GM21390 (cell line): ENCODE data around the gene NDUFAF3.

ENCODE experiments used
- ATAC-seq: cut with Tn5 transposase; IDR thresholded peaks from one replicate; pipeline ENCODE4 v1.9.1; 2021; ENCODE audit not compliant: unreplicated experiment

NDUFAF3 gene

GRCh38 chr3:49021813-49022687 lies at the start of gene NDUFAF3:
TSS of gene NDUFAF3 (plus strand) at chr3:49022121. CDS start at chr3:49022145, 24 bp downstream.
- peak; percentile 52 for ATAC-seq

GRCh38 chr3:48974076-48974864 lies 47.7 kb upstream of the NDUFAF3 start:
- no peak for ATAC-seq

- ATAC-seq: no peak
Measured at GRCh38 chr3:48979451-48979850, 42.5 kb upstream of the NDUFAF3 start.

- ATAC-seq: no peak
Measured at GRCh38 chr3:48980295-48980694, 41.6 kb upstream of the NDUFAF3 start.

GRCh38 chr3:48982016-48982415 lies 39.9 kb upstream of the NDUFAF3 start:
- ATAC-seq: no peak

- no peak for ATAC-seq
Measured at GRCh38 chr3:48982686-48983085, 39.2 kb upstream of the NDUFAF3 start.

- ATAC-seq: no peak
Measured at GRCh38 chr3:48983096-48983495, 38.8 kb upstream of the NDUFAF3 start.

- no peak for ATAC-seq
Measured at GRCh38 chr3:48984663-48985062, 37.3 kb upstream of the NDUFAF3 start.

- no peak for ATAC-seq
Measured at GRCh38 chr3:48985831-48986376, 36.0 kb upstream of the NDUFAF3 start.

GRCh38 chr3:48989126-48989795 lies 32.7 kb upstream of the NDUFAF3 start:
- peak; percentile 3 for ATAC-seq

- peak; percentile 48 for ATAC-seq
Measured at GRCh38 chr3:48989796-48990635, 31.9 kb upstream of the NDUFAF3 start, which contains the start of gene P4HTM. TSS of gene P4HTM (plus strand) at chr3:48990241. CDS start at chr3:48990257, 16 bp downstream.

GRCh38 chr3:48990636-48991469 lies 31.1 kb upstream of the NDUFAF3 start:
- no peak for ATAC-seq

GRCh38 chr3:48991851-48992545 lies 29.9 kb upstream of the NDUFAF3 start:
- ATAC-seq: no peak

- ATAC-seq: no peak
Measured at GRCh38 chr3:48993834-48994233, 28.1 kb upstream of the NDUFAF3 start.

GRCh38 chr3:48996640-48997039 lies 25.3 kb upstream of the NDUFAF3 start:
- no peak for ATAC-seq

- no peak for ATAC-seq
Measured at GRCh38 chr3:48997102-48997635, 24.8 kb upstream of the NDUFAF3 start.

GRCh38 chr3:48997714-48998637 lies 23.9 kb upstream of the NDUFAF3 start:
- ATAC-seq: no peak
